Measurements from ENCODE around the gene SCP2.

SCP2 gene

DNA sequence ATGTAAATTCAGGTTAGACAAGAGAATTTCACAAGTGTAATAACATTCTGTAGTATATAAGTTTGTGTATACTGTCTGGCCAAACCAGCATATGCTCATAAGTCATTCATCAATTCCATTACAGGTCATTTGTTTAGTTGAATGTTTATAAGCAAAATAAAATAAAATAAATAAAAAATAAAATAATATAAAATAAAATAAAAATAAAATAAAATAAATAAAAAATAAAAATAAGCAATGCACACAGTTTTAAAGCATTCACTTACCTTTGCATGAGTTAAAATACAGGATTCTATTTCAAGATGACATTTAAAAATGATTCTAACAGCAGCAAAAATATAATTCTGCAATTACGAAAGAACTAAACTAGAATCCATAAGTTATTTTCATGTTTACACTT is 144.8 kb downstream of the SCP2 start:
- TF ChIP-seq, protein P1, sequence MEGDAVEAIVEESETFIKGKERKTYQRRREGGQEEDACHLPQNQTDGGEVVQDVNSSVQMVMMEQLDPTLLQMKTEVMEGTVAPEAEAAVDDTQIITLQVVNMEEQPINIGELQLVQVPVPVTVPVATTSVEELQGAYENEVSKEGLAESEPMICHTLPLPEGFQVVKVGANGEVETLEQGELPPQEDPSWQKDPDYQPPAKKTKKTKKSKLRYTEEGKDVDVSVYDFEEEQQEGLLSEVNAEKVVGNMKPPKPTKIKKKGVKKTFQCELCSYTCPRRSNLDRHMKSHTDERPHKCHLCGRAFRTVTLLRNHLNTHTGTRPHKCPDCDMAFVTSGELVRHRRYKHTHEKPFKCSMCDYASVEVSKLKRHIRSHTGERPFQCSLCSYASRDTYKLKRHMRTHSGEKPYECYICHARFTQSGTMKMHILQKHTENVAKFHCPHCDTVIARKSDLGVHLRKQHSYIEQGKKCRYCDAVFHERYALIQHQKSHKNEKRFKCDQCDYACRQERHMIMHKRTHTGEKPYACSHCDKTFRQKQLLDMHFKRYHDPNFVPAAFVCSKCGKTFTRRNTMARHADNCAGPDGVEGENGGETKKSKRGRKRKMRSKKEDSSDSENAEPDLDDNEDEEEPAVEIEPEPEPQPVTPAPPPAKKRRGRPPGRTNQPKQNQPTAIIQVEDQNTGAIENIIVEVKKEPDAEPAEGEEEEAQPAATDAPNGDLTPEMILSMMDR (IDR thresholded peaks at IDR 0.05; ENCODE audit: low read depth, low read length, missing control alignments): no peak
- no peaks in the 10 kb centered on the region for H3K36me3 ChIP-seq (replicated peaks)
- DNase-seq: no peak
- in situ Hi-C loops (cut with HindIII; ENCODE audit: low pct_ligation_motif_present, low sequenced_read_pairs): no loop called here
- no peak overlapping the region for H3K4me3 ChIP-seq (ENCODE audit: low read depth, low read length)
- no peaks in the 10 kb centered on the region for H3K27me3 ChIP-seq (replicated peaks)
- no peak overlapping the region for H3K27ac ChIP-seq

DNA sequence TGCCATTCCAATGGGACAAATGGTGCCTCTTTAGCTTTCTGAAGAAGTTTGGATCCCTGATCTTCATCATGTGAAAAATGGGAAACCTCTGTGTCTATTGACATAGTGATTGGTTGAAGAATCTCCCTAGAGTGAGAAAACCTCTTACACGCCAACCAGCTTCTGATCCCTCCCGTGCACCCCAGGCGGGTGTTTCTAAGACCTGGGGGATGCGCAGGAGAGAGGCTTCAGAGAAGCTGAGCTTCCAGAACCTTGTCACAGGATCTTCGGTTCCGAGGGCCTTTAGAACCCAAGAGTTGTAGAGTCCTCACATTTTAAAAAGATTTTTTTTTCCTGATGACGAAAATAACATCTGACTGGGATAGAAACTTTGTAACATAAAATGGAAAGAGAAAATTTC is 146.2 kb downstream of the SCP2 start:
- H3K4me3 ChIP-seq (ENCODE audit: low read depth, low read length): no peak overlapping the region
- DNase-seq: no peak
- no peaks in the 10 kb centered on the region for H3K36me3 ChIP-seq (replicated peaks)
- no peak overlapping the region for H3K27ac ChIP-seq
- no peaks in the 10 kb centered on the region for H3K27me3 ChIP-seq (replicated peaks)
- TF ChIP-seq, protein P1 (IDR thresholded peaks at IDR 0.05; ENCODE audit: low read depth, low read length, missing control alignments): no peak
- in situ Hi-C loops (cut with HindIII; ENCODE audit: low pct_ligation_motif_present, low sequenced_read_pairs): no loop called here

DNA sequence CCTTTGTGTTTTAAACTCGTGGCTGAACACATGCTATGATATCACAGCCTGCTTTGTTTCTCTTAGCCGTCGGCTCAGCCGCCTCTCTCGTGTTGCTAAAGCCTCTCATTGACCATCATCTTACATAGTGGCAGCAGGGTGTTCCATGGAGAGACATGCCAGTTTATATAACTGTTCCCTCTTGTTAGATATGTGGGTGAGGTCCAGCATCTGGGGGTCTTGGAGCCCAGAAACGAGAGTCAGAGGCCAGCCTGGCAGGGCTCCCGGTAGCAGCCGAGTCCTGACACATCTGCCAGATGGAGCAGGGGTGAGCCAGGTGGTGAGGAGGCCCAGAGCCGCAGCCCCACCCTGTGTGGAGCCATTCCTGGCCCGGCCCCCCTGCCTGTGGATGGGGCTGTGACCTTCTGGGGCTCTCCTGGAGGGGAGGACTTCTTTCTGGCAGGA is 146.8 kb downstream of the SCP2 start:
- DNase-seq: no peak
- Histone ChIP-seq H3K36me3 (replicated peaks) (no peaks in the 10 kb centered on the region), H3K27ac (no peak overlapping the region), H3K4me3 (ENCODE audit: low read depth, low read length) (no peak overlapping the region), H3K27me3 (replicated peaks) (no peaks in the 10 kb centered on the region)
- TF ChIP-seq, protein P1 (IDR thresholded peaks at IDR 0.05; ENCODE audit: low read depth, low read length, missing control alignments): no peak
- in situ Hi-C loops (cut with HindIII; ENCODE audit: low pct_ligation_motif_present, low sequenced_read_pairs): no loop called here

DNA sequence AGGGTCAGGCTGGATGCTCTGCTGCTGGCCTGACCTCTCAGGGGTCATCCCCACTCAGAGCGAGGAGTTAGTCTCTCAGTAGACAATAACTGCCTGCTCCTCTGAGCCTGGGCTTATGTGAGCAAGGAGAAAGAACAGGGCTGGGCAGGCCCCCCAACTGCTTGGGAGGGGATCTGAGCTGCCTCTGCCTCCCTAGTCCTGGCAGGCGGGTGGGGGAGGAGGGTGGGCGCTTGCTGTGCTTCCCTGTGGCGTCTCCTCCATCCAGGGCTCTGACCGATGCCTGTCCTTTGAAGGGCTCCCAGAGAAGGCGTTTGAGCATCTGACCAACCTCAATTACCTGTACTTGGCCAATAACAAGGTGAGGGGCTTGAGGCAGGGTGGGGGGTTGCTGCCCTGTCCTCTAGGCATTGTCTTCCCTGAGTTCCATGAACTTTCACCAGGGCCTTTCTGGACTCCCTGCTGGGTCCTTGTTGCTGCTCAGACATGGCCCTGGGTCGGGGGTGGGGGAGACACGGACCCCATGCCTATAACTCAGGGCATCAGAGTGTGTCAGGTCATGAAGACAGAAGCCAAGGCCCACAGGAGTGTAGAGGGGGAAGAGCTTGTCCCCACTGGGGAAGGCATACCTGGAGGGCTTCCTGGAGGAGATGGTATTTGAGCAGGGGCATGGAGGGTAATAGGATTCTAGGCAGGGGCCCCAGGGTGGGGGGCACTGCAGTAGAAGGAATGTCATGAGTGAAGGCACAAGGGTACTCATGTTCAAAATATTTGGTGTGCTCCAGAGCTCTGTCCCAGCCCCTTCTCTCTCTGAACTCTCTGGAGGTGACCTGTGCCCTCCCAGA is 147.5 kb downstream of the SCP2 start:
- Histone ChIP-seq H3K27ac (no peak overlapping the region), H3K4me3 (ENCODE audit: low read depth, low read length) (no peak overlapping the region), H3K36me3 (replicated peaks) (no peaks in the 10 kb centered on the region), H3K27me3 (replicated peaks) (no peaks in the 10 kb centered on the region)
- no peak for DNase-seq
- in situ Hi-C loops (cut with HindIII; ENCODE audit: low pct_ligation_motif_present, low sequenced_read_pairs): no loop called here
- TF ChIP-seq, protein P1 (IDR thresholded peaks at IDR 0.05; ENCODE audit: low read depth, low read length, missing control alignments): no peak

DNA sequence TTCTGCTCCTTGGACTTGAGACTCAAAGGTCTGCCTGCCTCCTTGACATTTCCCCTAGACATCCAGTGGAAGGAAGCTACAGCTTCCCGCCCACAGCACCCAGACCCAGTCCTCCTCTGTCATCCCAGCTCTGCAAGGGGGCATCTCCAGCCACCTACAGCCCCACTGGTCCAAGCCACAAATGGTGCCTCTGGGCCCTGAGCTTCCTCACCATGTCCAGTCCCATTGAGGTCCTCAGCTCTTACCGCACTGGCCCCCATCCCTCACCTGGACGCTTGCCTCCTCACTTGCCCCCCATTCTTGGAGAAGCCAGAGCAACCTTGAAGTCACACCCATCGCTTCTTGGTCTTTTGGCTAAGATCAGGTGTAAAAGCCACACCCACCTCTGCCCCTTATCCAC is 148.1 kb downstream of the SCP2 start:
- TF ChIP-seq, protein P1 (IDR thresholded peaks at IDR 0.05; ENCODE audit: low read depth, low read length, missing control alignments): no peak
- H3K36me3 ChIP-seq (replicated peaks): no peaks in the 10 kb centered on the region
- no peak overlapping the region for H3K4me3 ChIP-seq (ENCODE audit: low read depth, low read length)
- H3K27me3 ChIP-seq (replicated peaks): no peaks in the 10 kb centered on the region
- in situ Hi-C loops (cut with HindIII; ENCODE audit: low pct_ligation_motif_present, low sequenced_read_pairs): no loop called here
- DNase-seq: no peak
- H3K27ac ChIP-seq: no peak overlapping the region

DNA sequence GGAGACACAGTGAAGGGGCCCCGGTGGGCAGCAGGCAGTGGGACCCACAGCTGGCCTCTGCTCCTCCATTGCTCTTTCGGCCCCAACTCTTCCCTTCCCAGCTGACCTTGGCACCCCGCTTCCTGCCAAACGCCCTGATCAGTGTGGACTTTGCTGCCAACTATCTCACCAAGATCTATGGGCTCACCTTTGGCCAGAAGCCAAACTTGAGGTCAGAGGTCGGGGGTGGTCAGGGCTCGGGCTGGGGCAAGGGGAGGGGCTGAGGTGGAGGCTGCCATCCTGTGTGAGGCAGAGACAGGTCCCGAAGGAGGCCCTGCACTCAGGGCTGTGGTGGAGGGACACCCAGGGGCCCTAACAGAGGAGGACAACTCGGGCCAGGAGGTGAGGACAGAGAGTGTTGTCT is 148.7 kb downstream of the SCP2 start:
- no peaks in the 10 kb centered on the region for H3K27me3 ChIP-seq (replicated peaks)

More for the DNA sequence above, 148.7 kb downstream of the SCP2 start:
- in situ Hi-C loops (cut with HindIII; ENCODE audit: low pct_ligation_motif_present, low sequenced_read_pairs): no loop called here
- no peak for DNase-seq
- TF ChIP-seq, protein P1 (IDR thresholded peaks at IDR 0.05; ENCODE audit: low read depth, low read length, missing control alignments): no peak
- no peaks in the 10 kb centered on the region for H3K36me3 ChIP-seq (replicated peaks)
- no peak overlapping the region for H3K27ac ChIP-seq
- no peak overlapping the region for H3K4me3 ChIP-seq (ENCODE audit: low read depth, low read length)

Data from brain microvascular endothelial cell (primary cell).